ENCODE data around the gene ABCA8.

Gene ABCA8

DNA sequence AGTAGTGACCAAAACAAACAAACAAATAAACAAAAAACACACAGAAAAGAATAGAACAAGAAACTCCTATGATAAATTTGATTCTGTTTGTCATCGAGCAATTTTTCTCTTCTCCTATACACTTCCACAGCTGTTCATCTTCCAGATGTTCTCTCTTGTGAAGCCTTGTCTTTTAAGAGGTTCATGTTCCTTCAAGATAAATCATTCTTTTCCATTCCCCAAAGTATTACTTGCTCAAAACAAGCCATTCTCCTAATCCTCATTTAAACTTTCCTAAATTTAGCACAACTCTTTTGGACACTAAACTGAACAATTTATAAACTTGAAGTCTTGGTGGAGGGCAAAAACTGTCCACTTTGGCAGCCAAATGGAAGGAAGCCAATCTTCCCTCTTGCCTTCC lies 103.3 kb downstream of the ABCA8 start:
- no peak for TF ChIP-seq JUND (IDR thresholded peaks at IDR 0.05; ENCODE audit: low read depth)
- in situ Hi-C loops (cut with HindIII; ENCODE audit: low pct_unique_long_range_greater_than_20kb, low sequenced_read_pairs): no loop called here
- no peak for DNase-seq (ENCODE audit: low read depth in 1 of 2, low spot score in 1 of 2)

DNA sequence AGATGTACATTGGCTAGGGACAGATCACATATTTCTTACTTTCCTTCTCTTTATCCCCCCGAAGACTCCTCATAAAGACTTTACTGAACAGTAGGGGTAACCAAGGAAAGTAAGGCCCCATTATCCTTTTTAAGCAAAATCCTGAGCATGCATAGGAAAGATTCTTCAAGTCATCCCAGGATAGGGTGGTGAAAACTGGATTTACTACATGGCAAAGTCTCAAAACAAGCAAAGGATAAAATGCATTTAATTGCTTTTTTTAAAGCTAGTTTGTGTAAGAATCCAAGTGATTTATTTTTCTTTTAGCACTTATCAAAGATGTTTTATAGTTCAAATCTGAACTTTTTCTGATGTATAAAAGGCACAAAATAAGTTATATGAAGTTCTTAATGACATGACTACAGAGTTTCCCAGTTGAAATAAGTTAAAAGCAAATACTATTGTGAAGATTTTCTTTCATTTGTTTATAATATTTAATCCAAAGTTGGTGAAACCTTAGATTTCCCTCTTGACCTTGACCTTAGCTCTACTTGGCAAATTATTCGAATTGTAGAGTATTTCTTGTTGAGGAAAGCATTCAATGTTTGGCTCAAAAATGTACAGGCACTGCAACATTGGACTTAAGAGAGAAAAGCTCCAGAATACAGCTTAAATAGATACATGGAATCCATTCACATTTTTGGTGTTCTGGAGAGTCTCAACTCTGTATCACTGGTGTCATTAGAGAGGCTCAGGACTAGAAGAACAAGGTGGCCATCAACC lies 104.3 kb downstream of the ABCA8 start:
- in situ Hi-C loops (cut with HindIII; ENCODE audit: low pct_unique_long_range_greater_than_20kb, low sequenced_read_pairs): no loop called here
- no peak for TF ChIP-seq JUND (IDR thresholded peaks at IDR 0.05; ENCODE audit: low read depth)
- DNase-seq (ENCODE audit: low read depth in 1 of 2, low spot score in 1 of 2): no peak

DNA sequence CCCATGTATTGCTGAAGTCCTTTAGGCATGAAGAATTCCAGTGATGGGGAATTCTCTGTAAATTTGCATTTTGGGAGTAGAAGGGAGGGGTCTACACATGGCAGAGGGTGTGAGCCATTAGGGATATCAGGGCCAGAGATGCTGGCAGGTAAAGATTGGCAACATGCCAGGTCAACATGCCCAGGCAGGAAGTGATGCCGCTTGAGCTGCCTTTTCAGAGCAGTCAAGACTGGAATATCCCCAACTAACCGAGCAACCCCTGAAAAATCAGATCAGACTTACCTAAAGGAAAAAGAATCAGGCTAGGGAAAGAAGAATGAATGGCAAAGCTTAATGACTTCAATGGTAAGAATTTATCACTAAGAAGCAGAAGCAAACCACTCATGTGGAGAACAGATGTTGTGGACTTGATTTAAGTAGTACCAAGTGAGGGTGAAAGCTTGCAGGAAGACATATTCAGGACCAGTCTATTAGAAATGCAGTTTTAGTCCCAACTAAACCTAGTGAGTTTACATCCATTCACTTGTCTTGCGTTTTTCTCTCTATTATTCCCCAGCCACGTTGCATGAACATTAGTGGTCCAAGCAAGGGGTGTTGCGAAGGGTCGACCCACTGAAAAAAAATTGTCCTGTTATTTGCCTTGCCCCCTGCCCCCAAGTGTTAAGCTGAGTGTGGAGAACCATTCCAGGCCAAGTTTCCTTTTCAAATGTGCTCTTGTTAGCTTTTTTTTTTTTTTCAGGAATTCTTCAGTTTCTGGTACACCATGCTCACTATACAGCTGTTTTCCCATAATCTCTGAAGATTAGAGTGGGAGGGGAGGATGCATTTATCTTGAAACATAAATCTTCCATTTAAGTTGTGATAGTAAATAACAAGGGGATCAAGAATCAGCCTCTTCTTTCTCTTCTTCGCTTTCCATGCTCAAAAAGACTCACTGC lies 105.2 kb downstream of the ABCA8 start:
- no peak for DNase-seq (ENCODE audit: low read depth in 1 of 2, low spot score in 1 of 2)
- in situ Hi-C loops (cut with HindIII; ENCODE audit: low pct_unique_long_range_greater_than_20kb, low sequenced_read_pairs): no loop called here
- TF ChIP-seq JUND (IDR thresholded peaks at IDR 0.05; ENCODE audit: low read depth): no peak

DNA sequence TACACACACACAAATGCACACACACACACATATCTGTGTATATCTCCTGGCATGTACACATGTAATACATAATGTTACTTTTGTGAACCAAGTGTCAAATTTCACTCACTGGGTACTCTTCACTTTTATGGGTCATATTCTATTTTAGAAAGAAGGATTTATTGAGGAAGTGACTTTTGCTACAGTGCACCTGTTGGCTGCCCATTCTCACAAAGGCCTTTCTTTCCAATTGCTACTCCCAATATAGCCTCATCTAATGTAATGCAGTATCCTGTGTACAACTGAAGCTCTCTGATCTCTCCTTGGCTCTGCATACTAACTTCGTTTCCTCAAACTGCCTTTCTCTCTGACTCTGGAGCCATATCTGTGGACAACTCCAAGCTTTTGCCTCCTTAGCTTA lies 107.5 kb downstream of the ABCA8 start:
- no peak for TF ChIP-seq JUND (IDR thresholded peaks at IDR 0.05; ENCODE audit: low read depth)
- DNase-seq (ENCODE audit: low read depth in 1 of 2, low spot score in 1 of 2): no peak
- in situ Hi-C loops (cut with HindIII; ENCODE audit: low pct_unique_long_range_greater_than_20kb, low sequenced_read_pairs): no loop called here

DNA sequence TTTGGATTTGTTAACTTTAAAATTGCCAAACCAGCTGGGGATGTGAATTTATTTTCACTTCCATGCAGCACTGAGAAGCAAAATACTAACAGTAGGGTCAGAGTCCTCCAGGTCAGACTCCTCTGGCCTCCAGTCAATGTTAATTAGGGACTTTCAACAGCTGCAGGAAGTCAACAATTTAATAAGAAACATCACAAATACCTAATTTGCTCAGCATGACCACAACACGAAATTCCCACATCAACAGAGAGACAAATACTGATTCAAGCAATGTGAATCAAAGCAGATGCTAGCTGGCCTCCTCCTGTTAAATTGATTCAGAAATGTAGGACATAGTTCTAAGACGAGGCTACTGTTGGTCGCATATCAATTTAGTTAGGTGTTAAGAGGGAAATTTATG lies 111.7 kb downstream of the ABCA8 start:
- no peak for TF ChIP-seq JUND (IDR thresholded peaks at IDR 0.05; ENCODE audit: low read depth)
- no peak for DNase-seq (ENCODE audit: low read depth in 1 of 2, low spot score in 1 of 2)
- in situ Hi-C loops (cut with HindIII; ENCODE audit: low pct_unique_long_range_greater_than_20kb, low sequenced_read_pairs): no loop called here

DNA sequence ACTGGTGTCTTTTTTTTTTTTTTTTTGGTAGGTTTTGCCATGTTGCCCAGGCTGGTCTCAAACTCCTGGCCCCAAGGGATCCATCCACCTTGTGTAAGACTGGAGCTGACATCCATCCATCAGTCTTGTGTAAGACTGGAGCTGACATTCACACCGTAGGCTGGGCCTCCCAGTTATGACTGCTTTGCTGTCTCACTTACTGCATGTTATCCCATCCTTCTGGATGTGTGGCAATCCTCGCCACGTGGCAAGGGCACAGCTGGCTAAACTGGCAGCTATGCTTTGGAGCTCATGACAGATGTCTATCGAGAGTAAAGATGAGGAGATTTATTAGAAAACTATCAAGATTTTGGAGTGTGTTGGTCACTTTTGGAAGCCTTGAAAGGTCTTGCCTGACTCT lies 115.1 kb downstream of the ABCA8 start:
- no peak for DNase-seq (ENCODE audit: low read depth in 1 of 2, low spot score in 1 of 2)
- no peak for TF ChIP-seq JUND (IDR thresholded peaks at IDR 0.05; ENCODE audit: low read depth)
- in situ Hi-C loops (cut with HindIII; ENCODE audit: low pct_unique_long_range_greater_than_20kb, low sequenced_read_pairs): no loop called here

DNA sequence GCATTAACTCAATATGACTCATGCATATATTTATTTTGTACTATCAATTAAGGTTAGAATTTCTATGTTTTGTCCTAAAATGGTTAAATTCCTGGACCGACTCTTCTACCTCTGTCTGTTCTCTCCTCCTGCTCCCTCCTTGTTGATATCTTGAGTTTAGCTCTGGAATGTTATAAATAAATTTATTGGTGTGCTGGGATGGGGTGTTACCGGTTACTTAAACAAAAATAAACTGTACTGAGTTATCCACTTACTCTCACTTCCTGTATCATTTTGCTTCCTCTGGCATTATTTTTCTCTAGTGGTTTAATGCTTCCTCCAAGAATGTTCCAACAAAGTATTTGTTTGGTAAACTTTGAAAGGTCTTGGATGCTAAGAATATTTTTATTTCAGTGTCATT lies 120.1 kb downstream of the ABCA8 start:
- TF ChIP-seq JUND (IDR thresholded peaks at IDR 0.05; ENCODE audit: low read depth): no peak
- DNase-seq (ENCODE audit: low read depth in 1 of 2, low spot score in 1 of 2): no peak
- in situ Hi-C loops (cut with HindIII; ENCODE audit: low pct_unique_long_range_greater_than_20kb, low sequenced_read_pairs): no loop called here

DNA sequence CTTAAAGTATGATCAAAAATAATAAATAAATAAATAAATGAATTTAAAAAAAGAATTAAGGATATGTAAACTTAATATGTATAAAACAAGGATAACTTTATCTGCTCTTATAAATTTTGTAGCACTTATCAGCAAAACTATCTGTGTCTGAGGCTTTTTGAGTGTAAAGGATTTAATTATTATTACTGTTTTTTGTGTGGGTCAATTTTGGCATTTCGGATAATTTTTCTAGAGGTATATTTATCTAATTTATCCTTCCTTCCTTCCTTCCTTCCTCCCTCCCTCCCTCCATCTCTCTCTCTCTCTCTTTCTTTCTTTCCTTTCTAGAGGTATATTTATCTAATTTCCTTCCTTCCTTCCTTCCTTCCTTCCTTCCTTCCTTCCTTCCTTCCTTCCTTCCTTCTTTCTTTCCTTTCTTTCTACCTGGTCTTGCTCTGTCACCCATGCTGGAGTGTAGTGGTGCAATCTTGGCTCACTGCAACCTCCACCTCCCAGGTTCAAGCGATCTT lies 120.8 kb downstream of the ABCA8 start:
- DNase-seq (ENCODE audit: low read depth in 1 of 2, low spot score in 1 of 2): no peak
- in situ Hi-C loops (cut with HindIII; ENCODE audit: low pct_unique_long_range_greater_than_20kb, low sequenced_read_pairs): no loop called here
- no peak for TF ChIP-seq JUND (IDR thresholded peaks at IDR 0.05; ENCODE audit: low read depth)

DNA sequence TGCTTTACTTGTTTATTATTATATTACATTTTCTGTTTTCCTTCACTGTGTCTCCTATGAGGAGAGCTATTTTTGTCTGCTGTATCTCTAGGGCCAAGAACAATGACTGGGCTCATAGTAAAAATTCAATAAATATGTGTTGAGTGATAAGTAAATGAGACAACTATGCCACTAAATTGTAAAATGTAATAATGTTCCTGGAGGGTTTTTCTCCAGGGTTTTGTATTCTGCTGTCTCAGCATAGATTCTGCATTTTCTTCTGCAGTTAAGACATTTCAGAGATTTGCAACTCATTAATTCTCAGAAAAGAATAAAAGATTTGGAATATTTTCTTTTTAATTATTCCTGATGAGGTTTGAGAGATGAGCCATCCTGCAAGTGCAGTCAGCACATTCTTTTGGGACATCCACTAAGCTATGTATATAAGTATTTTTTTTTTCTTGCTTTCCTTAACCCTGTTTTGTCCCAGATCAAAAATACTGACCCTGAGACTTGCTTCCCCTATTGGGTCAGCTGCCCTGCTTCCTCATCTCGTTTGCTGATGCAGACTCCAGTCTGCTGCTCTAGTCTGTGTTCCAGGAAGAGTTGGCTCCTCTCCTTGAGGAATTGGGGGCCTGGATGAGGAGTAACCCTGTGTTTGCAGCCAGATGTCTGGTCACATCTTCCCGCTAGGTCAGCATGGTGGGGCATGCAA lies 122.9 kb downstream of the ABCA8 start:
- in situ Hi-C loops (cut with HindIII; ENCODE audit: low pct_unique_long_range_greater_than_20kb, low sequenced_read_pairs): no loop called here
- no peak for TF ChIP-seq JUND (IDR thresholded peaks at IDR 0.05; ENCODE audit: low read depth)
- DNase-seq (ENCODE audit: low read depth in 1 of 2, low spot score in 1 of 2): no peak

DNA sequence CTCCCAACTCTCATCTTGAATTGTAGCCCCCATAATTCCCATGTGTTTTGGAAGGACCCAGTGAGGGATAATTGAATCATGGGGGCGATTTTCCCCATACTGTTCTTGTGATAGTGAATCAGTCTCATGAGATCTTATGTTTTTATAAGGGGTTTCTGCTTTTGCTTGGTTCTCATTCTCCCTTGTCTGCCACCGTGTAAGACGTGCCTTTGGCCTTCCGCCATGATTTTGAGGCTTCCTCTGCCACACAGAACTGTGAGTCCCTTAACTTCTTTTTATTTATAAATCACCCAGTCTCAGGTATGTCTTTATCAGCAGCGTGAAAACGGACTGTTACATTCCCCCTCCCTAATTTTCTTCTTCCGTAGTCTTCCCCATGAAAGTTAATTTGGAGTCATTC lies 124.0 kb downstream of the ABCA8 start:
- in situ Hi-C loops (cut with HindIII; ENCODE audit: low pct_unique_long_range_greater_than_20kb, low sequenced_read_pairs): no loop called here
- TF ChIP-seq JUND (IDR thresholded peaks at IDR 0.05; ENCODE audit: low read depth): no peak
- no peak for DNase-seq (ENCODE audit: low read depth in 1 of 2, low spot score in 1 of 2)

DNA sequence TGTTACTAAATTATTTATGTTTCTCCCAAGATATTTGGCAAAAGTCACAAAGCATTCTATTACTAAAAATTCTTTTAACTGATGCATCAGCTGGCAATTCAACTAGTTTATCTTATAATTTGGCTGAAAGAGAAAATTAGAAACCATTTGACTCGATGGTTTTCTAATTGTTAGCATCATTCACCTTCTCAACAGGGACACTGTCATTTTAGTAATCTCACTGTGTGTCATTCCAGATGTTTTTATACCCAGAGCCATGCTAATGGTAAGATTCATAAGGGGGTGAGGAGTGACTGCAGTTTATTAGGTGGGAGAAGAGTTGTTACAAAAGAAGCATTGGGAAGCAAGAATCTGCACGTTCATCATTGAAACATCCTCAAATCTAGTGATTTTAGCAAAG lies 124.9 kb downstream of the ABCA8 start:
- DNase-seq (ENCODE audit: low read depth in 1 of 2, low spot score in 1 of 2): no peak
- in situ Hi-C loops (cut with HindIII; ENCODE audit: low pct_unique_long_range_greater_than_20kb, low sequenced_read_pairs): no loop called here
- no peak for TF ChIP-seq JUND (IDR thresholded peaks at IDR 0.05; ENCODE audit: low read depth)

DNA sequence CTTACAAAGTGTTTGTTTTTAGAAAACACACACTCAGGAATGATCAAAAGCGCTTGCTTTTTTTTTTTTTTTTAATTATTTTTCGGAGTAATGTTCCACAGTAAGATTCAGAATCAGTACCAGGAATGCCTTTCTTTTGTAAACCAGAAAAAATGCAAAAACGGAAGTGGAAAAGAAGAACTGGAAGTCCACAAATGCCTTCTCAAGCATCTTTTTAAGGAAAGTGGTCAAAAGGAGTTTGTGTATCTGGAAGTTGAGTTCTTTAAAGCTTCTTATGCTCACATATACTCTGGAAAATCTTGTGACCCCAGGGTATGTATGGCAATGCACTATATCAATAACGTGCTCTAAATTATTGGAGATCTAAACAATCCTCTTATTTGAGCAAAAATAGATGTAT lies 126.0 kb downstream of the ABCA8 start:
- no peak for DNase-seq (ENCODE audit: low read depth in 1 of 2, low spot score in 1 of 2)
- in situ Hi-C loops (cut with HindIII; ENCODE audit: low pct_unique_long_range_greater_than_20kb, low sequenced_read_pairs): no loop called here
- no peak for TF ChIP-seq JUND (IDR thresholded peaks at IDR 0.05; ENCODE audit: low read depth)

All from T47D (cell line).